HG03558 (cell line): ENCODE data around the gene FGFR2.

ENCODE experiments used
- ATAC-seq: cut with Tn5 transposase; IDR thresholded peaks from one replicate; pipeline ENCODE4 v1.9.1; 2021; ENCODE audit warnings: moderate number of reproducible peaks; ENCODE audit not compliant: unreplicated experiment; ENCODE audit errors: extremely low read depth

FGFR2 gene

DNA sequence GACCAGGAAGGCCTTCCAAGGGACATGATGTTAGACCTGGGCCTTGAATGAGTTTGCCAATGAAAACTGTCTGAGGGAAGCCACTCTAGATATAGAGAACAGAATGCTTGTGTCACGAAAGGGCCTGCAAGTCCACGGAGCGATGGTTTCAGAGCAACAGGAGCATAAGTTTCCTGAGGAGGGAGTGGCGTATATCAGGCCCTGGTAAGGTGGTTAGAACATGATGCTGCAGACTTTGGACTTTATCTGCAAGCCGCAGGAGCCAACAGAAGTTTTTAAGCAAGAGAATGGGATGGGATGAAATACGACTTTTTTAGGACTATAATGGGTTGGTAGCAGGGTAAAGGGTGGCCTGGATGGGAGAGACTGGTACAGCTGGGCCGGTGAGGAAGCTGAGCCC lies 136.0 kb downstream of the FGFR2 start:
- ATAC-seq, result no peak

GRCh38 chr10:121461307-121461706 lies 136.9 kb downstream of the FGFR2 start:
- no peak for ATAC-seq

DNA sequence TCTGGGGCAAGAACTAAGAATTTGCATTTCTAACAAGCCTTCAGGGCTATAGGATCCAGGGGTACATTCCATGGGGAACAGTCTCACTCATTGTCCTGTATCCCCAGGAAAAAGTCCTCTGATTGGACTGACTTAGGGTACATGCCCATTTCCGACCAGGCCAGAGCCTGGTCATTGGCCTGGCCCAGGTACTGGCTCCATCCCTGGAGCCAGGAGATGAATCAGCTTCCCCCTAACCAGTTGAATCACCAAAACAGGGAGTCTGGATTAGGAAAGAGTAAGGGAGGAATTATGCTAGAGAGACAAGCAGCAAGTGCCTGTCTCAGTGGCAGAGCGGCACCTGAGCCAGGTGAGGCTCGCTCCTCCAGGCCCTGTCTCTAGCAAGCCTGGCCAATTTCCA lies 137.5 kb downstream of the FGFR2 start:
- no peak for ATAC-seq

DNA sequence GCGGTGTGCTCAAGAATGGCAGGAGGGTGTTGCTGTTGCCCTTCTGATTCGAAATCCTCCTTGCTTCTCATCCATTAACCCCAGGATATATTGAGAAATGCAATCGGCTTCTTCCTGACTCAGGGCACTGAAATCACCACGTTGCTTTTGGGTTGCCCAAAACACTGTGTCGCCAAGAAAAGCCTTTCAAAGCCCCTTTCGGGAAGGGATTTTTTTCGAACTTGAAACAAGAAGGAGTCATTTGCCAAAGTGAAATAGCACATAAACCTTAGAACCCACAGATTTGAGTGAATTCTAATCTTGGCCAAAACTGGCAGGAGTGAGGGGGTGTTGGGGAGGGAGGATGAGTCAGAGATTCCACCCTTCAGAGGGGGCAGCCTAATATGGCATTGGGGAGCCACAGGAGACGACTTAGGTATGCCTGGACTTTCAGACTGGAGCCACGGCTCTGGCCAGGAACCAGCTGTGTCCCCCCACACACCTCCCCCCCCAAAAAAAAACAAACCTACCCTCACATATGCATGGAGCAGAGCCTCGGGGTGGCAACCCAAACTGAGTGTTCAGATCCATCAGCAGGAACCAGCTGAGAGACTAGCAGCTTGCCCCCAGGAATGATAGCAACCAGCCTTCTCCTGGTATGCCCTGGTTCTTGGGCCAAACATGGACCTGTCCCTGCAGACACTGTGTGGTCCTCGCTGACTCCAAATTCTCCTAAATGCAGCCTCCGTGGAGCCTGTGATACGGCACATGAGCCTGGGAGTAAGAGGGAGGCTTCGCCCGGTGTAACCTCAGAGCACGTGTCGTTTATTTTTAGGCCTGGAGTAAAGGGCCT lies 138.4 kb downstream of the FGFR2 start:
- ATAC-seq, result no peak

DNA sequence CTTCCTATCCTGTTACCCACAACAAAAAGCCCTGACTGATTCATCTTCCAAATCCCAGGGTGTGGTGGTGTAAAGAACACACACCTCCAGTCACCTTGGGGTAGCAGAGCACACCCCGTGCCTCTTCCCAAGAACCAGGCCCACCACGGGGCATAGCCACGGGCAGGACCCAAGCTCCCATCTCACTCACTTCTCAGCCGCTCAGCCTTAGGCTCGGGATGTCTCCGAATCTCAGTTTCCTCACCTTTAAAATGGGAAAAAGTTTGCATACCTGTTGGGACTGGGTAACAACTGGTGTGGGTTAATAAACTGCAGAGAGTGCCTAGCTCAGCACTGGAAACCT lies 139.0 kb downstream of the FGFR2 start:
- no peak for ATAC-seq

DNA sequence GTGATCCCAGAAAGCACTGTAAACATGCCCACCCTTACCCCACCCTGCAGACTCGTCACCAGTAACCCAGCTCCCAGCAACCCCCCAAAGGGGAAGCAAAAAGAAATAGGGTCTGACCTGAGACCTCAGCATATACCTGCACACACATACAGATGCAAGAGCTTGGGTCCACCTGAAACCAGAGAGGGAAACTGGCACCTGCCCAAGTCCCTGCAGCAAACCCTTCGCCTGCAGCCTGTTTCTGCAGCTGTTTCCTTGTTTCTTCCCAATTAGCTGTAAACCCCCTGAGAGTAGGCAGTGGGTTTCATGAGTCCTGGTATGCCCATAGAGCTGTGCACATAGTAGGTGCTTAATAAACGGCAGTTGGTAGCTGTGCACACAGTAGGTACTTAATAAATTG lies 140.5 kb downstream of the FGFR2 start:
- ATAC-seq, result no peak

DNA sequence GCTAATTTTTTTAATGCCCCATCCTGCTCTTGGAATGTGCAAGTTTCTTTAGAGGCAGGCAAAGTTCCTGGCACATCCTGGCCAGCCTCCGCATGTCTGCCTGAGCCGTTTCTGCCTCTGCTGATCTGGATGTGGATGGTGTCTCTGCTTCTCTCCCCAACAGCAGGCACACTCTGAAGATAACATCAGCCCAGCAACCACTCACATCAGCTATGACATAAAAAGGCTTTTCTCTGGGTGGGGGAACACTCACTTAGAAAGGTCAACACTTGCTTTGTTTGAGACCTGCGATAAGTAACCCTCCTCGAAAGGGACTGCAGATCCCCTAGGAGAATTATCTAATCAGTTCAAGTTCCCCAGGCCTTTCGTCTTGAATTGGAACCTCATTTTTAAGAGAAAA lies 142.9 kb downstream of the FGFR2 start:
- no peak for ATAC-seq

DNA sequence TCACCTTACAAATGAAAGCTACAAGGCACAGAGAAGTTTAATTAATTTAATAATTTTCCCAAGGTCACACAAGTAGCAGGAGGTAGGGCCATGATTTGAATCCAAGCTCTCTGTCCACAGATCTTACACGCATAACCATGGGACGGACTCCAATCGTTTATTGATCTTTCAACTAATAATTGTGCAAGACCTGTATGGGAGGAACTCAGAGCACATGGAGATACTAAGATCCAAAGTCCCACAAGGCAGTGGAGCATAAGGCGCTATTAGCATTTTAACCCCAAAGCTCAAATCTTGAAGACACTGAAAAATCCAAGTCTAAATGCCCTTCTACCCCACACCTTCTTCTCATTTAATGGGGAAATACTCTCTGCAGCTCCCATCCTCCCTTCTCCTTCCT lies 143.5 kb downstream of the FGFR2 start:
- no peak for ATAC-seq

GRCh38 chr10:121453160-121453559 lies 145.1 kb downstream of the FGFR2 start:
- no peak for ATAC-seq

GRCh38 chr10:121452581-121452980 lies 145.7 kb downstream of the FGFR2 start:
- no peak for ATAC-seq

DNA sequence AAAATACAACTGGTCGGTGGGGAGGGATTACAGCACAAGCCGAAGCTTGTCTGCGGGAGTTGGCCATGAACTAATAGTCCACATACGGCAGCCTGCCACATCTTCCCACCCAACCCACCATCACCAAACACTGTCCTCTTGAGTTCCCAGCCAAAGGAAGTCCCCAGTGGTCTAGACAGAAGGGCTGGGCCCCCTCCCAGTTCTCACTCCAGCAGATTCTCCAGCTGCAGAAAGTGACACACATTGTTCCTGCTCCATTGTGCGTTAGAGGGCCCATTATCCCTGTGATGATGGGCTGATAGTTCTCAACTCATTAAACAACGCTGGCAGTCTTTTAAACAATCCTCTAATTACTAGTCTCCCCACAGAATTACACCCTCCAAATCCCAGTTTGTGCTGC lies 148.0 kb downstream of the FGFR2 start:
- ATAC-seq, result no peak

- peak; percentile 8 for ATAC-seq
These were observed 148.7 kb downstream of the FGFR2 start for GRCh38 chr10:121449482-121449924.

GRCh38 chr10:121448766-121449421 lies 149.3 kb downstream of the FGFR2 start:
- peak; percentile 85 for ATAC-seq

DNA sequence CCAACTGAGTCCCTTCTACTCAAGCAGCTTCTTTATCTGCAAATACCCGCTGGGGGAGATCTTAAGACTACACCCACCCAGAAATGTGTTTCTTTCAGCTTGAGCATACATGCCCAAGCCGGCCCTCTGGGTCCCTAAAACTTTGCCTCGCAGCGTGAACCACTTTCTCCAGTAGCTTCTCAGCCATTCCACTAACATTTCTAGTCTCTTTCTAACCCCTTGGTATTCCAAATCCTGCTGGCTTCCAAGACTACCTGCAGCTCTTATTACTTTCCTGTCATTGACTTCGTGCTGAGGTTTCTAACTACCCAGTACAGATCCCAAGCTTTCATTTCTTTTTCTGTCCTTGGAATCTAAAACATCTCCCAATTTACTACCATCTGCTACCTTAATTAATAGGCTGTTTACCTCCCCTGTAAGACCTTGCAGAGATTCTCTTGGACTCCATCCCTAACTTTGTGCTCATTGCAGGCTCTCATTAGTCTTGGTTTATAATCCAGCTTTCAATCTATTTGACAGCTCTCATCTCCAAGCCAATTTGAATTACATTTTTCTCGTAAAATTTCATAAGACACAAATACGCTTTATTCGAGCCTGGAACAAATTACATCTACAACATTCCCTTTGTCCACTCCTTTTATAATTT lies 153.6 kb downstream of the FGFR2 start:
- no peak for ATAC-seq

DNA sequence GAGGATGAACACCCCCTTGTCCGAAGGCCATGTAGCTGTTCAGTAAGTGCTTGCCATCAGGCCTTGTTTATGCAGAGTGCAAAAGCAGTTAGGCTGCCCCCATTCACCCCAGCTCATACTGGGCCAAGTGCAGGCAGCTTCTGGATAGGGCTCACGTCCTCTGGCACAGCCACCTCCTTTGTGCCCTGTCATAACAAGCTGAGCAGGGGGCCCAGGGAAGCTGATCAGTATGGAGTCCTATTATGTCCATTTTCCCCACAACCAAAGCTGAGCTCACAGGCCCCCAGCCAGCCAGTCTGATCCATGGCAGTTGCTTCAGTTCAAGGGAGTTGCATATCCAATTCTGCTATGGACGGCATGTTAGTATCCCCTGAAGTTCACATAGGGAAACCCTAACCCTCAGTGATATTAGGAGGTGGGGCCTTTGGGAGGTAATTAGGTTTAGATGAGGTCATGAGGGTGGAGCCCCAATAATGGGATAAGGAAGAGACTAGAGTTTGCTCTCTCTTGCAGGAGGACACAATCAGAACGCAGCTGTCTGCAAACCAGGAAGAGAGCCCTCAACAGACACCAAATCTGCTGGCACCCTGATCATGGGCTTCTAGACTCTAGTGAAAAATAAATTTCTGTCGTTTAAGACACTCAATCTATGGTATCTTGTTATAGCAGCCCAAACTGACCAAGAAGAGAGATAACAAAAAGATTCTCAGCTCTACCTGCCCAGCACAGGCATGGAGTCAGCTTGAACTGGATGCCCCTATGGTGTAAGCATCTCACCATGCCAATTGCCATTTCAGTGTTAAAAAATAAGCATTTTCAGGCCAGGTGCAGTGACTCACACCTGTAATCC lies 155.9 kb downstream of the FGFR2 start:
- ATAC-seq, result no peak

- ATAC-seq, result no peak
These were observed 157.8 kb downstream of the FGFR2 start for GRCh38 chr10:121440461-121440860.

- ATAC-seq, result no peak
These were observed 159.9 kb downstream of the FGFR2 start for GRCh38 chr10:121438333-121438732.

- ATAC-seq, result no peak
These were observed 160.6 kb downstream of the FGFR2 start for GRCh38 chr10:121437596-121437995.

GRCh38 chr10:121436630-121437341 lies 161.5 kb downstream of the FGFR2 start:
- ATAC-seq, result no peak

DNA sequence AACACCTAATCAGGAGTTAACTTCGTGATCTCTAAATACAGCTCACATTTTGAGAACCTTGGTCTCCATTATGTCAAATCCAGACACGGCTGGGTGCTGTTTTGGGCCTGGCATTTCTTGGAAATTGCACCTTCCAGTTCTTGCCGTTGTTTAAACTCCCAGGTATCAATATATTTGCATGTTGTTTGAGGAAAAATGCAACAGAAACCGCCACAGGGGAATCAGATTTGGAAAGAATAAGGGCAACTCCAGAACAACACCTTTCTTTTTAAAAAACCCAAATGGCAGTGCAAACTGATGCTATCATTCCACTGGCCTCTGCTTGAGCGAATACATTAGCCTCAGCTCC lies 162.0 kb downstream of the FGFR2 start:
- ATAC-seq, result no peak
